Measurements from ENCODE around the gene DECR2. TPM values are rescaled to one million over a fixed set of nuclear protein-coding genes. Genes with fewer than 3 reads are reported as not detected.

The DECR2 gene
- 21.5 TPM for polyA plus RNA-seq (2013, experiment 1 of 2)
- polyA plus RNA-seq (2013, experiment 2 of 2), result 21.2 TPM

- H3K27ac ChIP-seq (ENCODE audit: low read length, poor library complexity, severe bottlenecking), result peak within 1 kb of the TSS; percentile 64
- peak within 1 kb of the TSS in 1 of 2 experiments; percentile 29 for H3K23ac ChIP-seq (ENCODE audit: low read length in 2 of 2)
- H4K8ac ChIP-seq (ENCODE audit: low read length), result peak within 1 kb of the TSS; percentile 81
- H3K14ac ChIP-seq (ENCODE audit: low read length in 2 of 2), result peak within 1 kb of the TSS in 1 of 2 experiments; percentile 91
- peak within 1 kb of the TSS; percentile 80 for H3K4me2 ChIP-seq (ENCODE audit: low read length, poor library complexity, severe bottlenecking)
- WGBS, result under 1% methylated on average over 49 of the region's 91 CpGs
- no peak within 1 kb of the TSS for H2BK5ac ChIP-seq (ENCODE audit: low read depth, low read length, poor library complexity, severe bottlenecking)
- H3K18ac ChIP-seq (ENCODE audit: low read depth in 1 of 2, low read length in 2 of 2), result peak within 1 kb of the TSS; percentile 96
- peak within 1 kb of the TSS; percentile 66 to 99 for H3K4ac ChIP-seq (ENCODE audit: low read depth in 1 of 2, low read length in 2 of 2)
- peaks cover 15 to 29% of the 10 kb centered on the region in 2 experiments for H3K36me3 ChIP-seq (ENCODE audit: control insufficient read depth in 1 of 2, insufficient read depth in 2 of 2, low read depth in 1 of 2, low read length in 2 of 2)
- H3K9ac ChIP-seq (ENCODE audit: low read length), result peak within 1 kb of the TSS; percentile 91
- H4K91ac ChIP-seq (ENCODE audit: low read length), result peak within 1 kb of the TSS; percentile 95
- H2AK5ac ChIP-seq (ENCODE audit: low read length, severe bottlenecking), result no peak within 1 kb of the TSS
- H3K9me3 ChIP-seq (ENCODE audit: control insufficient read depth, low read length), result no peaks in the 10 kb centered on the region
- H3K4me1 ChIP-seq (ENCODE audit: control insufficient read depth, insufficient read depth, low read depth, low read length), result peaks cover 28% of the 10 kb centered on the region
- no peaks in the 10 kb centered on the region for H3K27me3 ChIP-seq (ENCODE audit: control insufficient read depth in 1 of 2, insufficient read depth in 1 of 2, low read length in 2 of 2)
- peak within 1 kb of the TSS in 1 of 2 experiments; percentile 80 for H2BK12ac ChIP-seq (ENCODE audit: low read length in 2 of 2)
- peak within 1 kb of the TSS; percentile 85 for H3K4me3 ChIP-seq (ENCODE audit: insufficient read depth in 1 of 2, low read depth in 1 of 2, low read length in 2 of 2)
- H2BK15ac ChIP-seq (ENCODE audit: low read depth, poor library complexity, severe bottlenecking), result peak within 1 kb of the TSS; percentile 76
- DNase-seq, result peak; percentile 87
- H2BK120ac ChIP-seq (ENCODE audit: low read depth, low read length), result peak within 1 kb of the TSS; percentile 71
- peak within 1 kb of the TSS; percentile 92 for H2AFZ ChIP-seq (ENCODE audit: low read depth, low read length)
- H3K79me1 ChIP-seq (replicated peaks; ENCODE audit: low read length, poor library complexity, severe bottlenecking), result peaks cover 10% of the 10 kb centered on the region
These were observed at the start of gene DECR2 for GRCh38 chr16:401468-402348. DECR2 (plus strand) TSS chr16:401885; CDS start chr16:401964, 79 bp downstream.

- Histone ChIP-seq H3K79me1 (replicated peaks; ENCODE audit: low read length, poor library complexity, severe bottlenecking) (peaks cover 12% of the 10 kb centered on the region), H2BK5ac (ENCODE audit: low read depth, low read length, poor library complexity, severe bottlenecking) (no peak within 1 kb of the TSS), H3K4me1 (ENCODE audit: control insufficient read depth, insufficient read depth, low read depth, low read length) (peaks cover 23% of the 10 kb centered on the region), H2BK120ac (ENCODE audit: low read depth, low read length) (no peak within 1 kb of the TSS), H3K36me3 (ENCODE audit: control insufficient read depth in 1 of 2, insufficient read depth in 2 of 2, low read depth in 1 of 2, low read length in 2 of 2) (peaks cover 0 to 8% of the 10 kb centered on the region in 2 experiments), H3K4me2 (ENCODE audit: low read length, poor library complexity, severe bottlenecking) (peak within 1 kb of the TSS; percentile 95), H4K8ac (ENCODE audit: low read length) (peak within 1 kb of the TSS; percentile 98), H2BK15ac (ENCODE audit: low read depth, poor library complexity, severe bottlenecking) (peak within 1 kb of the TSS; percentile 77), H3K9me3 (ENCODE audit: control insufficient read depth, low read length) (no peaks in the 10 kb centered on the region), H2AK5ac (ENCODE audit: low read length, severe bottlenecking) (no peak within 1 kb of the TSS), H2AFZ (ENCODE audit: low read depth, low read length) (peak within 1 kb of the TSS; percentile 74), H3K4me3 (ENCODE audit: insufficient read depth in 1 of 2, low read depth in 1 of 2, low read length in 2 of 2) (peak within 1 kb of the TSS; percentile 72 to 83), H3K14ac (ENCODE audit: low read length in 2 of 2) (peak within 1 kb of the TSS in 1 of 2 experiments; percentile 30), H2BK12ac (ENCODE audit: low read length in 2 of 2) (peak within 1 kb of the TSS; percentile 45 to 69), H3K27ac (ENCODE audit: low read length, poor library complexity, severe bottlenecking) (no peak within 1 kb of the TSS), H3K18ac (ENCODE audit: low read depth in 1 of 2, low read length in 2 of 2) (peak within 1 kb of the TSS; percentile 75 to 87), H3K4ac (ENCODE audit: low read depth in 1 of 2, low read length in 2 of 2) (peak within 1 kb of the TSS in 1 of 2 experiments; percentile 49), H3K9ac (ENCODE audit: low read length) (peak within 1 kb of the TSS; percentile 87), H4K91ac (ENCODE audit: low read length) (peak within 1 kb of the TSS; percentile 89), H3K27me3 (ENCODE audit: control insufficient read depth in 1 of 2, insufficient read depth in 1 of 2, low read length in 2 of 2) (no peaks in the 10 kb centered on the region), H3K23ac (ENCODE audit: low read length in 2 of 2) (peak within 1 kb of the TSS in 1 of 2 experiments; percentile 80)
- DNase-seq, result peak; percentile 95
- WGBS, result 3% methylated on average over 72 of the region's 113 CpGs
These were observed 48.9 kb upstream of the DECR2 start, which contains the start of gene AXIN1 for GRCh38 chr16:352547-353403. AXIN1 (minus strand) TSS chr16:352723; CDS start chr16:347025, 5,698 bp downstream.

DNA sequence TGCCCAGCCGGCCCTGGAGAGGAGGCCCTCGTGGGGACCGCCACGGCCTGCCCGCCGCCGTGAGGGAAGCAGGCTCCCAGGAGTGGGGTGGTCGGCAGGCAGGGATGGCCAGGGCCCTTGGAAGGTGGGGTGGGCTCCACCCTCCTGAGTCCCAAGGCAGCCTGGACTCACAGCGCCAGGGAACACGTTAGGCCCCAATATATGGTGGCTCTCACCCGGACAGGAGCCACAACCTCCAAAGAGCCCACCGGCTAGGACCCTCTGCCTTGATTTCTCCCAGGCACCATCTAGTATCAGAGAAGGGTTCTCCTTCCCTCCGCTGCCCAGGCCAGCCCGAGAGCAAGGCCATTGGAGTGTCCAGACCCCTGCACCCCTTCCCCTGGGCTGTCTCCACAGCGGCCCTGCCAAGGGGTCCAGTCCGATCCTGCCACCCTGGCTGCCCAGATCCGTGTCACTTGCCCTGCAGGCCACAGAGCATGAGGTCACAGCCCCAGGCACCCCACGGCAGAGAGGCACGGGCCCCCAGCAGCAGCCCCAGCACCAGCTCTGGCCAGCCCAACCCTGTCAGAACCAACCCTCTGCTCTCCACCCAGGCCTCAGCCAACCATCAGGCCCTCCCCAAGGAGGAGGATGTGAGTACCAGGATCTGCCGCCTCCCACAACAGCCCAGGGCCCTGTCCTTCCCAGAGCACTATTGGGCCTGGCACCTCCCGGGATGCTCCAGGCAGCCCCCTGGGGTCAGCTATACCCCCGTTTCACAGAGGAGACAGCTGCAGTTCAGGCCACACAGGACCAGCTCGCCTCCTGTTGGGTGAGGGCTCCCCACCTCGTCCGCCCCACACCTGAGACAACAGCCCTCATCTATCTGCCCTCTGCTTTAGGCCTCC is 48.0 kb upstream of the DECR2 start:
- Histone ChIP-seq H2AFZ (ENCODE audit: low read depth, low read length) (peak overlapping the region; percentile 74), H3K4me1 (ENCODE audit: control insufficient read depth, insufficient read depth, low read depth, low read length) (peaks cover 19% of the 10 kb centered on the region)
- 85% methylated on average over 21 of the region's 25 CpGs for WGBS

More for the DNA sequence above, 48.0 kb upstream of the DECR2 start:
- peak overlapping the region in 1 of 2 experiments; percentile 30 for H3K14ac ChIP-seq (ENCODE audit: low read length in 2 of 2)
- peaks cover 0 to 8% of the 10 kb centered on the region in 2 experiments for H3K36me3 ChIP-seq (ENCODE audit: control insufficient read depth in 1 of 2, insufficient read depth in 2 of 2, low read depth in 1 of 2, low read length in 2 of 2)
- H2BK5ac ChIP-seq (ENCODE audit: low read depth, low read length, poor library complexity, severe bottlenecking), result no peak overlapping the region
- H2AK5ac ChIP-seq (ENCODE audit: low read length, severe bottlenecking), result no peak overlapping the region
- peaks cover 5% of the 10 kb centered on the region for H3K79me1 ChIP-seq (replicated peaks; ENCODE audit: low read length, poor library complexity, severe bottlenecking)
- peak overlapping the region; percentile 89 for H4K91ac ChIP-seq (ENCODE audit: low read length)
- no peak overlapping the region for H3K27ac ChIP-seq (ENCODE audit: low read length, poor library complexity, severe bottlenecking)
- peak overlapping the region in 1 of 2 experiments; percentile 80 for H3K23ac ChIP-seq (ENCODE audit: low read length in 2 of 2)
- peak overlapping the region; percentile 41 for H2BK15ac ChIP-seq (ENCODE audit: low read depth, poor library complexity, severe bottlenecking)
- H3K4me2 ChIP-seq (ENCODE audit: low read length, poor library complexity, severe bottlenecking), result peak overlapping the region; percentile 80
- peak overlapping the region in 1 of 2 experiments; percentile 1 for H3K4ac ChIP-seq (ENCODE audit: low read depth in 1 of 2, low read length in 2 of 2)
- H3K27me3 ChIP-seq (ENCODE audit: control insufficient read depth in 1 of 2, insufficient read depth in 1 of 2, low read length in 2 of 2), result no peaks in the 10 kb centered on the region
- no peak overlapping the region for H2BK120ac ChIP-seq (ENCODE audit: low read depth, low read length)
- H3K9me3 ChIP-seq (ENCODE audit: control insufficient read depth, low read length), result no peaks in the 10 kb centered on the region
- peak overlapping the region; percentile 45 to 69 for H2BK12ac ChIP-seq (ENCODE audit: low read length in 2 of 2)
- peak overlapping the region; percentile 98 for H4K8ac ChIP-seq (ENCODE audit: low read length)
- H3K18ac ChIP-seq (ENCODE audit: low read depth in 1 of 2, low read length in 2 of 2), result peak overlapping the region; percentile 75 to 87
- H3K4me3 ChIP-seq (ENCODE audit: insufficient read depth in 1 of 2, low read depth in 1 of 2, low read length in 2 of 2), result peak overlapping the region; percentile 47 to 60
- DNase-seq, result no peak
- no peak overlapping the region for H3K9ac ChIP-seq (ENCODE audit: low read length)

Data from mesenchymal stem cell (in vitro differentiated cells and primary cell).